IPS-15b (cell line): Measurements from ENCODE around the gene IPO11.

Experiments used
- H3K27me3 ChIP-seq: one replicate; pipeline ENCODE4 v1.6.1; 2013; ENCODE audit warnings: low read length; ENCODE audit not compliant: control insufficient read depth, insufficient read depth
- H3K36me3 ChIP-seq: one replicate; pipeline ENCODE4 v1.6.1; 2013; ENCODE audit warnings: low read length; ENCODE audit not compliant: control insufficient read depth, insufficient read depth
- H3K4me1 ChIP-seq: one replicate; pipeline ENCODE4 v1.6.1; 2013; ENCODE audit warnings: mild to moderate bottlenecking, low read length; ENCODE audit not compliant: control insufficient read depth, insufficient read depth
- H3K4me3 ChIP-seq: one replicate; pipeline ENCODE4 v1.5.1; 2013; ENCODE audit warnings: low read depth, low read length
- H3K9ac ChIP-seq: one replicate; pipeline ENCODE4 v1.6.1; 2013; ENCODE audit warnings: low read depth, mild to moderate bottlenecking, low read length
- H3K9me3 ChIP-seq: one replicate; pipeline ENCODE4 v1.6.1; 2013; ENCODE audit warnings: mild to moderate bottlenecking, low read length; ENCODE audit not compliant: control insufficient read depth, insufficient read depth

The IPO11 gene

DNA sequence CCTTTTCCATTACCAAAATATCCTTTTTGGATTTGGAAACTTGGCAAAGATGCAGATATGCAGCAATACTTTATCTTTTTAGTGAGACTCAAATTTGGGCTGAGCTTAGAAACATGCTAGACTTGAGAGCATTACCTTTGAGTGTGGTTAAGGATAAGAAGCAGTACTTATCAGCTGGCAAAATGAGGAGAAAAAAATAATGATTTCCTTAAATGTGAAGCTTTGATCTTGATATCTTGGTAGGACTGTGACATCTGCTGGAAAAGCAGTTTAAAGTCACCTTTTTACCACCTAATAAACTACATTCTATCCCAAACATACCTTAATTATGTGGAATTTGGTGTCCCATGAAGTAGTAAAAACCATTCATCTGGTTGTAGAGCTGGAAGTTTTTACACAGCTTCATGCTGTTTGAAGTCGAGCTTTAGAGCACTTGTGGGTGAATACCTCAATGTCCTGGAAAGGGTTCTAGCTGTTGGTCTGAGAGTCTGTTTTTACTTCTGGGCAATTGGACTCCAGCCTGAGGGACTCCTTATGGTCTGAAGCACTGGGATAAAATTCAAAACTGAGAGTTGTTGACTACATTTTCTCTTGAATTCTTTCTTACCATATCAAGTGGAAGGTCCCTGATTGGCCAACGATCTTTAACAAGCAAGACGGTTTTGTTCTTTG, 219.5 kb downstream of the IPO11 start:
- Histone ChIP-seq H3K36me3 (no peaks in the 10 kb centered on the region), H3K4me1 (peaks cover 4% of the 10 kb centered on the region), H3K9me3 (no peaks in the 10 kb centered on the region), H3K4me3 (no peak overlapping the region), H3K9ac (no peak overlapping the region), H3K27me3 (no peaks in the 10 kb centered on the region)

DNA sequence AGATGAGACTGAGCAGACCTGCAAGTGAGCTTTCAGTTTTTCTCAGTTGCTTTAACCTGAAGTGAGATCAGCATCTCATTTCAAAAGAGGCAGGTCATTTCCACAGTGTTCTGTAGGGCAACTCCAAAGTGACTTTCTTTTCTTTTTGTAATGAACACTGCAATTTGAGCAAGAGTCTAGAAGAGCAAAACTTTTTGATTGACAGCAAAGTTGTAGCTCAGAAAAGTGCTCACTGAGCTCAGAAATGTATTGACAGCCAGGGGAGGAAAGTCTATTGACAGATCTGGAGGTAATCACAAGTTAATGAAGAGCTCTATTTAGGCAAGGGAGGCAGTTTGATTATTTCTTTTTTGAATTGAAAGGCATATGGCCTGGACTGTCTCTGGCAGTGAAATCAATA, 220.7 kb downstream of the IPO11 start:
- Histone ChIP-seq H3K9me3 (no peaks in the 10 kb centered on the region), H3K4me1 (peaks cover 2% of the 10 kb centered on the region), H3K27me3 (no peaks in the 10 kb centered on the region), H3K36me3 (no peaks in the 10 kb centered on the region), H3K9ac (no peak overlapping the region), H3K4me3 (no peak overlapping the region)

DNA sequence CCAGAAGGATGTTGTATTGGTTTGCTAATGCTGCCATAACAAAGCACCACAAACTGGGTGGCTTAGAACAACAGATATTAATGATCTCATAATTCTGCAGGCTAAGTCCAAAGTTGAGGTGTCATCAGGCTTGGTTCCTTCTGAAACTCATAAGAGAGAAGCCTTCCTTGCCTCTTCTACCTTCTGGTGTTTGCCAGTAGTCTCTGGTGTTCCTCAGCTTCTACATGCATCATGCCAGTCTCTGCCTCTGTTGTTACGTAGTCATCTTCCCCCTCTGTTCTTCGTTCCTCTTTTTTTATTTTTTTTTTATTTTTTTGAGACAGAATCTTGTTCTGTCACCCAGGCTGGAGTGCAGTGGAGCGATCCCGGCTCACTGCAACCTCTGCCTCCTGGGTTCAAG, 227.9 kb downstream of the IPO11 start:
- no peak overlapping the region for H3K9ac ChIP-seq
- no peaks in the 10 kb centered on the region for H3K9me3 ChIP-seq
- no peak overlapping the region for H3K4me3 ChIP-seq
- no peaks in the 10 kb centered on the region for H3K4me1 ChIP-seq
- H3K27me3 ChIP-seq = no peaks in the 10 kb centered on the region
- no peaks in the 10 kb centered on the region for H3K36me3 ChIP-seq

DNA sequence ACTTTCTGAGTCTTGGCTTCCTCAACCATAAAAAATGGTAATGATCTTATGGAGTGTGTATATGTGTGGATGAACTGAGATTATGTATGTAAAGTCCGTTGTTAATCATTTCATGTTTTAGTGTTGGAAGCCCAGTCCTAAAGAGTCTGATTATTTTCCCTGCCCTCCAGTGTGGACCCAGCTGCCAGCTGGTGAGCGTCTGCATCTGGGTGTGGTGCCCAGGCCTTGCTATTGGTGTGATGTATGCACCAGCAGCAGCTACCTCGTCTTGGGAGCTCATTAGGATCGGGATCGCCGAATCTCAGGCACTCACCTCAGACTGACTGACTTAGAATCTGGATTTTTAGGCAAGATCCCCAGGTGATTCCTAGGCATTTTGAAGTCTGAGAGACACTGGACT, 229.9 kb downstream of the IPO11 start:
- Histone ChIP-seq H3K27me3 (no peaks in the 10 kb centered on the region), H3K4me1 (no peaks in the 10 kb centered on the region), H3K9ac (no peak overlapping the region), H3K36me3 (no peaks in the 10 kb centered on the region), H3K4me3 (no peak overlapping the region), H3K9me3 (no peaks in the 10 kb centered on the region)

DNA sequence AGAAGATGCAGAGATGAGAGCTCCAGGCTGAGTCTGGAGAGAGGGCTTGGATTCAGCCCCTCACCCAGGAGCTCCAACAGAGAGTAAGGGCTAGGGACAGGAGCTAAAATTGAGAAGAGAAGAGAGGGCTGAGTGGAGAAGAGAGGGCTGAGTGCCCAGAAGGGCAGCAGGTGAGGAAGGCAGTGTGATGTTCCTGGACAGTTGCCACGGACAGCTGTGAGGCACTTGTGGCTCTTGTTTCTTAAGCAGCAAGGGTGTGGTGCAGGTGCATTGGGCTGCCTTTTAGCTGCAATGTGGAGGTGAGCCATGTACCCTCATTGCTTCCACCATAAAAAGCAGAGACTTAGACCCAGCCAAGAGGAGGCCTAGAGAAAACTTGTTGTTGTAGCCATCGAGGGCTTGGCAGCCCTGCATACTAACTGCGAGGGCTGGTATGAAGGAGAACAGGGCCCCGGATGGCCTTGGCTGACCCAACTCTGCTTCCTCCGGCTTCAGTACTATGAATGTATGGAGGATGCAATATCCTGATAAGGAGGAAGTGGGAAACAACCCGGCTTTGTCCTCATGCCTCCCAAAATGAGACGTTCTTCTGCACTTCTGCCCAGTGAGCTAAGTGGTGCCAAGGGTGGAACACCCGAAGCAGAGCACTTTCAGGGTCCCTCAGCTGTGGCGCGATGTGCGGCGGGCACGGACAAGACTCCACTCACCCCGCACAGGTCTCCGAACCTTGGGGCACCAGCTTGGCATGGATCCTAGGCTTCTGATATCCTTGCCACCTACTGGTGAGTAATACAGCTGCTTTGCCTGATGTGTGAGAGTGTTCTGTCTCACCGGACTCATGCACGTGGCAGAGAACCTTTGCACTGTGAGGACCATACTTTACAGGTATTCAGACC, 231.2 kb downstream of the IPO11 start:
- Histone ChIP-seq H3K9ac (no peak overlapping the region), H3K27me3 (no peaks in the 10 kb centered on the region), H3K9me3 (no peaks in the 10 kb centered on the region), H3K4me1 (no peaks in the 10 kb centered on the region), H3K36me3 (no peaks in the 10 kb centered on the region), H3K4me3 (no peak overlapping the region)

DNA sequence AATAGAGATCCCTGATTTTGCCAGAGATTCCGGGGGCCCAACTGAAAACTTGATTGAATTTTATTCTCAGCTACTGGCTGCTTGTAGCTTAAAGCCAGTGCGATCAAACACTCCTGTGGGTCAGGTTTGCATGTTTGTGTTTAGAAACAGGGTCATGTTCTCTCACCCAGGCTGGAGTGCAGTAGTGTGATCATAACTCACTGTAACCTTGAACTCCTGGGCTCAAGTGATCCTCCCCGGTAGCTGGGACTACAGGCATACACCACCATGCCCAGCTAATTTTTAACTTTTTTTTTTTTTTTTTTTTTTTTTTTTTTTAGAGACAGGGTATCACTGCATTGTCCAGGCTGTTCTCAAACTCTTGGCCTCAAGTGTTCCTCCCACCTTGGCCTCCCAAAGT, 232.7 kb downstream of the IPO11 start:
- no peaks in the 10 kb centered on the region for H3K4me1 ChIP-seq
- no peaks in the 10 kb centered on the region for H3K27me3 ChIP-seq
- no peak overlapping the region for H3K4me3 ChIP-seq
- no peaks in the 10 kb centered on the region for H3K9me3 ChIP-seq
- H3K36me3 ChIP-seq = no peaks in the 10 kb centered on the region
- H3K9ac ChIP-seq = no peak overlapping the region

DNA sequence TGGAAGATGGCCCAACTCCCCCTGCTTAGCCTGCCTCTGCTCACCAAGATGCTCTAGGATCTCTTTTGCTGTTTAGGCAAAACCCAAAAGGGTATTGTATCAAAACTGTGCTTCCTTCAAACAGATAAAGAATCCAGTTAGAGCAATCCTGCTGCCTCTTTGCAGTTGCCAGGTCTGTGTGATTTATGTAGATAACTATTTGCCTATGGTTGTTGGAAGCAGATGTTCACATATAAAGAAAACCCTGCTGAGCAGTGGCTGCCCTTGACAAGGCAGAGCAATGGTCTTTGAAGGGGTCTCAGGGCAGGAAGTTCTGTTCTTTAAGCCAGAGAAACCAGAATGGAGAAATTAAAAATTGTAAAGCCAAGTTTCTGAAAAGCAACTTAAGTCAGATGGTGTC, 234.7 kb downstream of the IPO11 start:
- H3K4me1 ChIP-seq = no peaks in the 10 kb centered on the region
- no peak overlapping the region for H3K4me3 ChIP-seq
- no peaks in the 10 kb centered on the region for H3K9me3 ChIP-seq
- H3K36me3 ChIP-seq = no peaks in the 10 kb centered on the region
- H3K27me3 ChIP-seq = no peaks in the 10 kb centered on the region
- H3K9ac ChIP-seq = no peak overlapping the region

DNA sequence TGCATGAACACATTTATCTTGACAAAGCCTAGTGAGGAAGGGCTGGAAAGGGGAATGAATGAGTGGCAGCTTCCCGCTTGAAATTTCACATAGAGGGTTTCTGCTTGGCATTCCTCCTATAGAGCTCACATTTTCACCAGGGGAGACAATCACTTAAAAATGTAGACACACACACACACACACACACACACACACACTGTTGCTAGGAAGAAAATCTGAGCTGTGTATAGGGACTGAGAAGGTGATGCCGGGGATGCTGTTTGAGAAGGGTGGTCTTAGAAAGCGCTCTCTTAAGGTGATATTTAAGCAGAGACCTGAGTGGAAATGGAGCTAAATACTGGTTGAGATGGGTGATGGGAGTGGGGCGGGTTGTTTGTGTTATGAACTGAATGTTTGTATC, 236.5 kb downstream of the IPO11 start:
- H3K4me3 ChIP-seq = no peak overlapping the region
- H3K9me3 ChIP-seq = no peaks in the 10 kb centered on the region
- H3K4me1 ChIP-seq = no peaks in the 10 kb centered on the region
- no peak overlapping the region for H3K9ac ChIP-seq
- peaks cover 4% of the 10 kb centered on the region for H3K36me3 ChIP-seq
- no peaks in the 10 kb centered on the region for H3K27me3 ChIP-seq

DNA sequence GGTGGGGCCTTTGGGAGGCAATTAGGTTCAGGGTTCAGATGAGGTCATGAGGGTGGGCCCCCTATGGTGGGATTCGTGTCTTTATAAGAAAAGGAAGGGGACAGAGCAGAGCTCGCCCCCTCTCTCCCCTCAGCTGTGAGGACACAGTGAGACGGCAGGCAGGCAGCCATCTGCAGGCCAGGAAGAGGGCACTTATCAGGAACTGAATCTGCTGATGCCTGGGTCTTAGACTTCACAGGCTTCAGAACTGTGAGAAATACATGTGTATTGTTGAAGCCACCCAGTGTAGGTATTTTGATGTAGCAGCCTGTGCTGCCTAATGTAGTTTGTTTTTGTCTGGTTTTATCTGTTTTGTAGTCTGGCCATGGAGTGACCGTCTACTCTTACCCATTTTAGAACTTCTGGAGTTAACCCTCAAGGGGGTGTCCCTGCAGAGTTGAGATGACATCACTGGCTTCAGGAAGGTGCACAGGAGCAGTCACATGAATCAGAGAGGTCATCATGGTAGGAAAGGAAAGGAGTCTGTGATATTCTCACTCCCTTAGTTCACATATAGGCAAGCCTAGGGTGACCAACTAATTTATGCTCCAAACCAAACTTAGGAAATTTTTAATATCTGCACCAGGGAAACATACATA, 237.0 kb downstream of the IPO11 start:
- H3K9ac ChIP-seq = no peak overlapping the region
- peaks cover 4% of the 10 kb centered on the region for H3K36me3 ChIP-seq
- no peaks in the 10 kb centered on the region for H3K9me3 ChIP-seq
- no peaks in the 10 kb centered on the region for H3K27me3 ChIP-seq
- no peaks in the 10 kb centered on the region for H3K4me1 ChIP-seq
- no peak overlapping the region for H3K4me3 ChIP-seq

DNA sequence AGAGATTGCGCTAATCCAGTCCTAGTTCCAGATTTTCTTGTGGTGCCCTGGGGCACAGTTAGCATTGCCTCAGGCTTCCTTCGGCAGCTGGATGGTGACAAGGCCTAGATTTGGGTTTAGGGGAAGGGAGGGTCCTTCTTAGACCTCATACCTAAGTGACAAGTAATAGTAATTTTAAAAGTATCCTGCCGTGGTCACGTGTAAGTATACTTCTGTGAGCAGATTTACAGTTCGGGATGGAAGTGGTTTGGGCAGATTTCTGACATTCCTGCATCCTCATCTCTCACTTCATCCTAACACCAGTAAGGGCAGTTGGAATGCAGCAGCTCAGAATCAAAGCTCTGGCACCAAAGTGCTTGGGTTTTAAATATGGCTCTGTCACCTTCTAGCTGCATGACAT, 237.6 kb downstream of the IPO11 start:
- H3K36me3 ChIP-seq = peaks cover 4% of the 10 kb centered on the region
- no peak overlapping the region for H3K4me3 ChIP-seq
- H3K9ac ChIP-seq = no peak overlapping the region
- no peaks in the 10 kb centered on the region for H3K4me1 ChIP-seq
- no peaks in the 10 kb centered on the region for H3K27me3 ChIP-seq
- peaks cover 2% of the 10 kb centered on the region for H3K9me3 ChIP-seq

DNA sequence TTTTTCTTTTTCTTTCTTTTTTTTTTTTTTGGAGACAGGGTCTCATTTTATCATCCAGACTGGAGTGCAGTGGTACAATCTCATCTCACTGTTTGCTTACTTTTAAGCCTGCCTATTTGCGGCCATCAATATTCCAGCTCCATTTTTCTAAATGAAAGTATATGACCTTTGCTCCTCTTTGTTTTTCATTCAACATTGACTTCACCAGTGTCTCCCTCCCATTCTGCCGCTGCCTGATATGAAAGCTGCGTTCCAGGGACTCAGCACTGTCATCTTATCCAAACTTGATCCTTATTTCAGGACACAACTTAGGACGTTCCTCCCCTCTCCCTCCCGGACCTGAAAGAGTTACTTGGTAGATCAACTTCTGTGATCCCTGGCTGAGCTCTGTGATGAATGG, 239.7 kb downstream of the IPO11 start:
- H3K4me3 ChIP-seq = no peak overlapping the region
- peaks cover 5% of the 10 kb centered on the region for H3K9me3 ChIP-seq
- no peaks in the 10 kb centered on the region for H3K4me1 ChIP-seq
- no peak overlapping the region for H3K9ac ChIP-seq
- no peaks in the 10 kb centered on the region for H3K27me3 ChIP-seq
- peaks cover 4% of the 10 kb centered on the region for H3K36me3 ChIP-seq
